Liver (tissue), 3 donors: ENCODE results near the gene ACACB.

ENCODE experiments used
- CTCF ChIP-seq: fragments of 150-350 bp; IDR thresholded peaks from 2 replicates; pipeline ENCODE4 v1.5.1; 2017; ENCODE audit warnings: improper control_type of control experiment, low read depth, low read length; ENCODE audit not compliant: missing input control
- EGR1 ChIP-seq, 2 donors: IDR thresholded peaks; 2 replicates each; pipeline ENCODE4 v1.6.1; 2016 to 2018; ENCODE audit warnings: antibody characterized with exemption in 2 of 2, low read depth in 2 of 2
- FOXA1 ChIP-seq: IDR thresholded peaks from 2 replicates; pipeline ENCODE4 v1.6.1; 2016; ENCODE audit warnings: antibody characterized with exemption
- JUND ChIP-seq, 2 donors: IDR thresholded peaks; 2 replicates each; pipeline ENCODE4 v1.6.1; 2016; ENCODE audit warnings: antibody characterized with exemption in 2 of 2
- SP1 ChIP-seq: IDR thresholded peaks from 2 replicates; pipeline ENCODE4 v1.6.1; 2018; ENCODE audit warnings: antibody characterized with exemption, mild to moderate bottlenecking
- TF ChIP-seq, protein P1 (sequence below): IDR thresholded peaks from 2 replicates; pipeline ENCODE4 v1.6.1; 2016; ENCODE audit warnings: antibody characterized with exemption, mild to moderate bottlenecking
- TF ChIP-seq, protein P2 (sequence below): IDR thresholded peaks from 2 replicates; pipeline ENCODE4 v1.6.1; 2016; ENCODE audit warnings: antibody characterized with exemption
- TF ChIP-seq, protein P3 (sequence below): IDR thresholded peaks from 2 replicates; pipeline ENCODE4 v1.6.1; 2016; ENCODE audit warnings: antibody characterized with exemption
- donor health status: healthy.
- donor health status: healthy.

DNA sequence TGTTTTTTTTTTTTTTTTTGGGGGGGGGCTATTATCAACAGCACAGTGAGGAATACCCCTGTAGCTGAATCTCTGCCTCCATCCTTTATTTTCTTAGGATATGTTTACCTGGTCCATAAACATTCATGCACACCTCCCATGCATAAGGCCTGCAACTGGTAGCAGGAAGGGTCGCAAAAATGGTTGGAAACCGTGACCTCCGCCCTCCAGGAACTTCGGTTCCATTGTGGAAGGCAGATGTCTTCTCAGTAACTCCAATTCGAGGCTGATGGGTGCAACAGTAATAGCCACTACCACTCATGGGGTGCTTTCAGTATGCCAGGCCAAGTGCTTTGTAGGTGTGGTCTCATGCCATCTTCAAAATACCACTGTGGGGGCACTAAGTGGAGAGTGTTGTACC lies 40.2 kb downstream of the ACACB start:
- TF ChIP-seq CTCF (no peak), JUND (IDR thresholded peaks at IDR 0.05) (no peak), FOXA1 (no peak), SP1 (no peak), EGR1 (IDR thresholded peaks at IDR 0.05; ENCODE audit: low read depth in 2 of 2) (no peak)
- TF ChIP-seq, protein P1, sequence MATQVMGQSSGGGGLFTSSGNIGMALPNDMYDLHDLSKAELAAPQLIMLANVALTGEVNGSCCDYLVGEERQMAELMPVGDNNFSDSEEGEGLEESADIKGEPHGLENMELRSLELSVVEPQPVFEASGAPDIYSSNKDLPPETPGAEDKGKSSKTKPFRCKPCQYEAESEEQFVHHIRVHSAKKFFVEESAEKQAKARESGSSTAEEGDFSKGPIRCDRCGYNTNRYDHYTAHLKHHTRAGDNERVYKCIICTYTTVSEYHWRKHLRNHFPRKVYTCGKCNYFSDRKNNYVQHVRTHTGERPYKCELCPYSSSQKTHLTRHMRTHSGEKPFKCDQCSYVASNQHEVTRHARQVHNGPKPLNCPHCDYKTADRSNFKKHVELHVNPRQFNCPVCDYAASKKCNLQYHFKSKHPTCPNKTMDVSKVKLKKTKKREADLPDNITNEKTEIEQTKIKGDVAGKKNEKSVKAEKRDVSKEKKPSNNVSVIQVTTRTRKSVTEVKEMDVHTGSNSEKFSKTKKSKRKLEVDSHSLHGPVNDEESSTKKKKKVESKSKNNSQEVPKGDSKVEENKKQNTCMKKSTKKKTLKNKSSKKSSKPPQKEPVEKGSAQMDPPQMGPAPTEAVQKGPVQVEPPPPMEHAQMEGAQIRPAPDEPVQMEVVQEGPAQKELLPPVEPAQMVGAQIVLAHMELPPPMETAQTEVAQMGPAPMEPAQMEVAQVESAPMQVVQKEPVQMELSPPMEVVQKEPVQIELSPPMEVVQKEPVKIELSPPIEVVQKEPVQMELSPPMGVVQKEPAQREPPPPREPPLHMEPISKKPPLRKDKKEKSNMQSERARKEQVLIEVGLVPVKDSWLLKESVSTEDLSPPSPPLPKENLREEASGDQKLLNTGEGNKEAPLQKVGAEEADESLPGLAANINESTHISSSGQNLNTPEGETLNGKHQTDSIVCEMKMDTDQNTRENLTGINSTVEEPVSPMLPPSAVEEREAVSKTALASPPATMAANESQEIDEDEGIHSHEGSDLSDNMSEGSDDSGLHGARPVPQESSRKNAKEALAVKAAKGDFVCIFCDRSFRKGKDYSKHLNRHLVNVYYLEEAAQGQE = no peak
- TF ChIP-seq, protein P2, sequence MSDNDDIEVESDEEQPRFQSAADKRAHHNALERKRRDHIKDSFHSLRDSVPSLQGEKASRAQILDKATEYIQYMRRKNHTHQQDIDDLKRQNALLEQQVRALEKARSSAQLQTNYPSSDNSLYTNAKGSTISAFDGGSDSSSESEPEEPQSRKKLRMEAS = no peak
- TF ChIP-seq, protein P3, sequence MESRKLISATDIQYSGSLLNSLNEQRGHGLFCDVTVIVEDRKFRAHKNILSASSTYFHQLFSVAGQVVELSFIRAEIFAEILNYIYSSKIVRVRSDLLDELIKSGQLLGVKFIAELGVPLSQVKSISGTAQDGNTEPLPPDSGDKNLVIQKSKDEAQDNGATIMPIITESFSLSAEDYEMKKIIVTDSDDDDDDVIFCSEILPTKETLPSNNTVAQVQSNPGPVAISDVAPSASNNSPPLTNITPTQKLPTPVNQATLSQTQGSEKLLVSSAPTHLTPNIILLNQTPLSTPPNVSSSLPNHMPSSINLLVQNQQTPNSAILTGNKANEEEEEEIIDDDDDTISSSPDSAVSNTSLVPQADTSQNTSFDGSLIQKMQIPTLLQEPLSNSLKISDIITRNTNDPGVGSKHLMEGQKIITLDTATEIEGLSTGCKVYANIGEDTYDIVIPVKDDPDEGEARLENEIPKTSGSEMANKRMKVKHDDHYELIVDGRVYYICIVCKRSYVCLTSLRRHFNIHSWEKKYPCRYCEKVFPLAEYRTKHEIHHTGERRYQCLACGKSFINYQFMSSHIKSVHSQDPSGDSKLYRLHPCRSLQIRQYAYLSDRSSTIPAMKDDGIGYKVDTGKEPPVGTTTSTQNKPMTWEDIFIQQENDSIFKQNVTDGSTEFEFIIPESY = no peak
